NCI-H2196 treated with DMSO at 0.1 percent for 48 hours (cell line): ENCODE results near the gene TOLLIP.

ENCODE experiments used
- DNase-seq: peaks from one replicate; lab custom pipeline; 2025; ENCODE audit not compliant: unreplicated experiment; lab: John Stamatoyannopoulos, UW

TOLLIP gene

GRCh38 chr11:1299621-1300020 is 9.8 kb downstream of the TOLLIP start:
- no peak for DNase-seq

GRCh38 chr11:1298695-1299492 is 10.5 kb downstream of the TOLLIP start:
- DNase-seq, result peak; percentile 75

DNA sequence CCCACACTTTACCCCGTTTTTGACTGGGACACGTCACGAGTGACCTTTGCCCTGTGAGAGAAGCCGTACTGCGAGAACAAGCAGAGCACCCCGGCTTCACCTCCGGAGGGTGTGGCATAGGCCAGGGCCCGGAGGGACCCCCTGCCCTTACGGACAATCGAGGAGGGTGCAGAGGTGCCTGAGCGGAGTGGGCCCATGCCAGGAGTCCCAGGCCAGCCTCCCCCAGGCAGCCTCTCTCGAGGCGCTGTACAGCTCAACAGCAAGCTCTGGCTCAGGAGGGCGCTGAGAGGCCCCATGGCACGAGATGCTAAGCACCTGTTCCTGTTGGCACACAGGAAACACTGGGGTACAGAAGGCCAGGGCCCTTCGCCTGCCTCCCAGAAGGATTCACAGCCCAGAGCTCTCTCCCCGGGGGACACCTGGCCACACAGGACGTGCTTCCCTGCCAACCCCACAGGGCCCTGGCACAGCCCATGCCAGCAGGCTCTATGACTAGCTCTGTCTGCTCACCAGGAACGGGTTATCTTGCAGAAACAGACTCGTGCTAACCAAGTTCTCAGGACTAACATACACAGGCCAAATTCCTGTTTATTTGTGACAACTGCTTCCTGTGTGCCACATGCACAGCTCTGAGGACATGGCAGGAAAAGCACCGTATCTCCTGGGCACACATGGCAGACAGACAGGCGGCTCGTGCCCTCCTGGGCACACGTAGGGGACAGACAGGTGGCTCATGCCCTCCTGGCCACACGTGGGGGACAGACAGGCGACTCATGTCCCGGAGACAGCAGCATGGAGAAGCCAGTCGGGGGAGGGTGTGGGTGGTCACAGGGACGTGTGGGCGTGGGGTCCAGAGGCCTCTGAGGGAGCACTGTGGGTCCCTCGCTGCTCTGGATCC is 11.6 kb downstream of the TOLLIP start:
- DNase-seq, result no peak

DNA sequence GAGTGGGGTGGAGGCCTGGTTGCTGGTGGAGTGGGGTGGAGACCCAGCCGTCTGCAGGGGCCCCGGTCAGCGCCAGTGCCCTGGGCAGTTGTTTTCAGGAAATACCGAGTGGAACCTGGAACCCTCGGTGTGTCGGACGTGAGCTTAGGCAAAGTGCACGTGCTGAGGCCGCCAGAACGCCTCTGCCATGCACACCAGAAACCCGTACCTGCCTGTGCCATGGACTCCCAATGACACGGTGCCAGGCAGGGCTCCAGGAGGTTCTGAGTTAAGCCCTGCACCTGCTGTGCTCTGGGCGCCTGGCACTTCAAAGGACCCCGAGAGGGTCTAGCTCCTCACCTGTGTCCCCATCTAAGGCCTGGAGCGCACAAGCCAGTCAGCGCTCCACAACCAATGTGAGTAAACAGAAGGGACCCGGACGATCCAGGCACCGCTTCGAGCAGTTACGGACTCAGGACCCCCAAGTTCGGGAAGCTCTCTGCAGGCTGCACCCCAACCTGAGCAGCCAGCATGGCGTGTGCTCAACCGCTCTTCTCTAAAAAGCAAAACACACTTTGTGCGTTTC is 12.3 kb downstream of the TOLLIP start:
- DNase-seq, result no peak

DNA sequence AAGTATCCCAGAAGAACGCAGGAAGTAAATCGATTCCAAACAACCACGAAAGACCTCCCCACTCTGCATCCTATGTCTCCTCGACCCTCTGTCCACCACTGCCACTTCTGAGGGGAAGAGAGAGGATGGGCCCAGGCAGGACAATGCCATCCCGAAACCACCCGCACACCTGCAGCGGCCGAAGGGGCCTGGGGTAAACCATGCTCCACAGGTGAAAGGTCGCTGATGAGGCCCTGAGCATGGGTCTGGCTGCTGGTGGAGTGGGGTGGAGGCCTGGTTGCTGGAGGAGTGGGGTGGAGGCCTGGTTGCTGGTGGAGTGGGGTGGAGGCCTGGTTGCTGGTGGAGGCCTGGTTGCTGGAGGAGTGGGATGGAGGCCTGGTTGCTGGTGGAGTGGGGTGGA is 13.1 kb downstream of the TOLLIP start:
- DNase-seq, result no peak

GRCh38 chr11:1295591-1295990 is 13.8 kb downstream of the TOLLIP start:
- DNase-seq, result no peak

DNA sequence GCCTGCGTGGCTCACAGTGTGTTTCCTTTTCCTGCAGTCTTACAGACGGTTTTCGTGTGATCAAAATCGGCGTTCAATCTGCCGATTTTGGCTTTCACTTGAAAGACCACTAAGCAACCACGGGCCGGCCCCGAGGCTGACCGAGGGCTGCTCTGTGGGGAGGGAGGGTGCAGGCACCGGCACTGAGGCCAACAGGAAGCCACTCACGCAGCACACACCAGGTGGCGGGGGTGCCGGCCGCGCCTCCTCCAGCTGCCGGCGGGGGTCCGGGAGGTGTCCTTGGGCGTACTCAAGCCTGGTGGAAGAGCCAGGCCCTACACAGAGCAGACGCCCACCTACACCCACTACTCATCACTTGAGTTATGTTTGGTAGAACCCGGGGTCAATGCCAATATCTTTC is 14.3 kb downstream of the TOLLIP start:
- no peak for DNase-seq

- DNase-seq, result no peak
These were observed 15.8 kb downstream of the TOLLIP start for GRCh38 chr11:1293619-1294015.

DNA sequence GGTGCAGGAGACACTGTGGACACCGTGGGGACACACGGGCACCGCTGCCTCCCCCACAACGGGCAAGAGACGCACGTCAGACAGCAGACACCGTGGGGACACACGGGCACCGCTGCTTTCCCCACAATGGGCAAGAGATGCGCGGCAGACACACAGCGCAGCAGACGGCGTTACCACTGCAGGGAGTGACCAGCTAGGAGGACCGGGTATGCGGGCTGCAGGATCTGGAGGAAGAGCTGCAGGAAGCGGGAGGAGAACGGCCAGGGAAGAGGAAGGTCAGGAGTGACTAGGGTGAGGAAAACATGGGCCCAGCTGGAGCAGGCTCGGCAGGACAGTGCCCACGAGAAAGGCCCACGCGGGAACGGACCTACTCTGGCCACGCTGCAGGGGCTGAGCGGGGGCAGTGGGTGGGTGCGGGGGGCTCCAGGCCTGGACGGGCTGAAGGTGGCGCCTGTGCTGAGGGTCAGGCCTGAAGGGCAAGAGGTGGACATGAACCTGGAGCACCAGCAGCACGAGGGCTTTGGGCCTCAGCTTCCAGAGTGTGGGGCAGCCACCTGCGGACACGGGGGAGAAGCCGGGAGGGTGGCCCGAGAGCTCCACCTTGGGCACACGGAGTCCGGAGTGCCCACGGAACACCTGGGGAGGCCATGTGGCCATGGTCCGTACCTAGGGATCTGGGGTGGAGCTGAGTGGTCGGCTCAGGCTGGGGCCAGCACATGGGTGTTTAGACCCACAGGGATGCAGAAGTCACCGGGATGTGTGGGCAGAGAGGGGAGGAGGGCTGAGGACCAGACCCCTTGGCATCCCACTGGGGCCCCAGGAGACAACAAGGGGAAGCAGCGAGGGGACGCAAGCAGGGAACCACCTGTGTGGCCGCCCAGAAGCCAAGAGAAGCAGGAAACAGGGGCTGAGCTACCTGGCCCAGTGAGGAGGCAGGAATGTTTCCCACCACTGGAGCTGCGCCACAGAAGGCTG is 16.5 kb downstream of the TOLLIP start:
- DNase-seq, result no peak

DNA sequence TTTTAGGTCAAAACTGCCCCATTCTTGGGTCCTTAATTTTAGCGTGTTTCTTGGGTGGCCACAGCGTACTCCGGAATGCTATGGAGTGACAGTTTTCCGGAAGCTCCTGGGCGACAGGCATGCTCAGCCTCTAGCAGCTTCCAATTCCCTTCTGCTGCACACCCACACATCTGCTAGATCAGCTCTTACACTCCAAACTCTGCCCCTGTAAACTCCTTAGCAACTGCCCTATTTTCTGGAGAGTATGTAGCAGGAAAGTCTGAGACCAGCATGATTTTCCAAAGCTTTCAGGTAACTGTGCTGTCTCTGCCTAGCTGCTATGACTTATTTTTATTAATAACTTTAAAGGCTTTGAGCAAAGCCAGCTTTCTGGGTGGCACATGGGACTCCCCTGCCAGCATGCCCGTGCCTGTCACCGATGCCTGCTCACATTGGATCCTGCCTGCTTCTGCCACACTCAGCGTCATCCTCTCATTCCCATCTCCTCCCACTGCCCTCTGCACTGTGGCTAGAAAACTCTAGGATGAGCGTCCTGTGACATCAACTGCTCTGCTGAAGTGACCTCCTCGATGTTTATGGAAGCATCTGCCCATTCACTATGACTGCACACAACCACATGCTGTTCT is 17.3 kb downstream of the TOLLIP start:
- no peak for DNase-seq

- DNase-seq, result no peak
These were observed 18.0 kb downstream of the TOLLIP start for GRCh38 chr11:1291295-1292017.

GRCh38 chr11:1290052-1291040 is 19.1 kb downstream of the TOLLIP start:
- no peak for DNase-seq

DNA sequence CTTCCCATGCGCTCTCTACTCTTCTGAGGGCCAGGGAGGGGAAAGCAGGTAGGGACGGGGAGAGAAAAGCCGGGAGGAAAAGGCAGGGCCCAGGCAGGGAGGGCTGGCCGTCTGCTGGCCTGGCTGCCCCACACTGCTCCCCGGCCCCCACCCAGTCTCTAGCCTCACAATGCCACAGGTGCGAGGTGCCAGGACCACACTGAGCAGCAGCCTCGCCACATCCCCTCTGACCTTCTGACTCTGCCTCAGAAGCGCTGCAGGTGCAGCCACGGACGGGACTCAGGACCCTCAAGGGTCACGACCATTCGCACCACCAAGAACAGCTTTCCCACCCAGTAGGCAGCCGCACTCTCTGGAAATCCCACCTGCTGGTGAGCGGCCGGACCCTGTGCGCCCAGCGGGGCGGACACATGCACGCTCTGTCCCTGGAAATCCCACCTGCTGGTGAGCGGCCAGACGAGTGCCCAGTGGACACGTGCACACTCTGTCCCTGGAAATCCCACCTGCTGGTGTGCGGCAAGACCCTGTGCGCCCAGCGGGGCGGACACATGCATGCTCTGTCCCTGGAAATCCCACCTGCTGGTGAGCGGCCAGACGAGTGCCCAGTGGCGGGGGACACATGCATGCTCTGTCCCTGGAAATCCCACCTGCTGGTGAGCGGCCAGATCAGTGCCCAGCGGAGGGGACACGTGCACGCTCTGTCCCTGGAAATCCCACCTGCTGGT is 20.1 kb downstream of the TOLLIP start:
- DNase-seq, result no peak

GRCh38 chr11:1288426-1289151 is 20.8 kb downstream of the TOLLIP start:
- no peak for DNase-seq

DNA sequence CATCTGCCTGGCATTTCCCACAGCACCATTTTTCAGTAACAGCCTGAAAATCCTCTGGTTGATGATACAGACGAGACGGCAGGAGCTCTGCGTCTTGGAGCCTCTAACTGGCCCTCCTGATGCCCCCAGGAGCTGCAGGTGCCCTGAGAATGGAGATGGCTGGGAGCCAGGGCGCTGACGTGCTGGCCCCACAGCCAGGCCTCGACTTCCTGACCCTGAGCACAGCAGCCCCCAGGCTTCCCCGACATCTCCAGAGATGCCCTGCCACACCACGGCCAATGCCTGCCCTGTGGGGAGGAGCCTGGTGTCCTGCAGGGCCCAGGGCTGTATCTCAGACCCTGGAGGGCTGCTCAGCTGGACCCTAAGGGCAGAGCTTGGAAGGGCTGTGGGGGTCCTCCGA is 21.5 kb downstream of the TOLLIP start:
- DNase-seq, result no peak

GRCh38 chr11:1285876-1286275 is 23.6 kb downstream of the TOLLIP start:
- DNase-seq, result no peak

- no peak for DNase-seq
These were observed 24.1 kb downstream of the TOLLIP start for GRCh38 chr11:1285316-1285744.
